Smooth muscle cell (in vitro differentiated cells): Measurements from ENCODE around the gene EPB41. TPM values are rescaled to one million over a fixed set of nuclear protein-coding genes. Genes with fewer than 3 reads are reported as not detected.

Experiments
- DNase-seq: peaks from one replicate; lab custom pipeline; 2025; ENCODE audit not compliant: unreplicated experiment; lab: John Stamatoyannopoulos, UW
- H2AFZ ChIP-seq: fragments of 200-600 bp; sonication (generic); 2 replicates; pipeline ENCODE4 v1.6.0; 2016; ENCODE audit warnings: antibody characterized with exemption, low read depth, mild to moderate bottlenecking
- H3F3A ChIP-seq: fragments of 200-600 bp; sonication (generic); 2 replicates; pipeline ENCODE4 v1.6.0; 2017; ENCODE audit warnings: antibody characterized with exemption, low read depth
- H3K27ac ChIP-seq: fragments of 200-600 bp; sonication (generic); 2 replicates; pipeline ENCODE4 v1.5.1; 2016; ENCODE audit warnings: low read depth, mild to moderate bottlenecking
- H3K27me3 ChIP-seq: fragments of 200-600 bp; sonication (generic); 2 replicates; pipeline ENCODE4 v1.6.1; 2016; ENCODE audit warnings: low read depth, mild to moderate bottlenecking
- H3K36me3 ChIP-seq: fragments of 200-600 bp; sonication (generic); 2 replicates; pipeline ENCODE4 v1.5.1; 2016; ENCODE audit warnings: low read depth
- H3K4me1 ChIP-seq: fragments of 200-600 bp; sonication (generic); 2 replicates; pipeline ENCODE4 v1.5.1; 2016; ENCODE audit warnings: low read depth
- H3K4me2 ChIP-seq: fragments of 200-600 bp; sonication (generic); 2 replicates; pipeline ENCODE4 v1.6.0; 2016; ENCODE audit warnings: mild to moderate bottlenecking
- H3K4me3 ChIP-seq: fragments of 200-600 bp; sonication (generic); 2 replicates; pipeline ENCODE4 v1.5.1; 2016; ENCODE audit warnings: mild to moderate bottlenecking
- H3K79me2 ChIP-seq: fragments of 200-600 bp; sonication (generic); 2 replicates; pipeline ENCODE4 v1.6.0; 2016; ENCODE audit warnings: low read depth, mild to moderate bottlenecking
- H3K9ac ChIP-seq: fragments of 200-600 bp; sonication (generic); 2 replicates; pipeline ENCODE4 v1.6.0; 2016; ENCODE audit warnings: low read depth
- H3K9me3 ChIP-seq: fragments of 200-600 bp; sonication (generic); replicated peaks from 2 replicates; pipeline ENCODE4 v1.5.1; 2016; ENCODE audit warnings: low read depth
- H4K20me1 ChIP-seq: fragments of 200-600 bp; sonication (generic); 2 replicates; pipeline ENCODE4 v1.6.0; 2016; ENCODE audit warnings: low read depth
- WGBS: methylation state at CpG from one replicate; pipeline ENCODE4 v1.1.7; 2016; ENCODE audit warnings: low lambda C conversion rate; 5-methylcytosine and 5-hydroxymethylcytosine counted together
- polyA plus RNA-seq: library from polyadenylated mRNA; unstranded; fragments of >200 nt; fragmentation: Nextera tagmentation; extraction: Ambion mirVana; gene quantifications from 2 replicates; pipeline ENCODE4 v1.2.1, GENCODE V29; 2016
- total RNA-seq: library from RNA; depleted of rRNA; stranded (reverse); fragments of >200 nt; gene quantifications from 2 replicates; pipeline ENCODE4 v1.2.3, GENCODE V29; 2014
- TF ChIP-seq, protein P1 (sequence below): fragments of 200-600 bp; sonication (generic); IDR thresholded peaks from 2 replicates; pipeline ENCODE4 v1.5.1; 2017; ENCODE audit warnings: borderline replicate concordance, mild to moderate bottlenecking, antibody characterized with exemption; ENCODE audit not compliant: insufficient read depth, poor library complexity, severe bottlenecking

EPB41 gene
- total and polyA plus RNA-seq, 2 experiments from 2014 or later: 4.7 to 20.2 TPM

DNA sequence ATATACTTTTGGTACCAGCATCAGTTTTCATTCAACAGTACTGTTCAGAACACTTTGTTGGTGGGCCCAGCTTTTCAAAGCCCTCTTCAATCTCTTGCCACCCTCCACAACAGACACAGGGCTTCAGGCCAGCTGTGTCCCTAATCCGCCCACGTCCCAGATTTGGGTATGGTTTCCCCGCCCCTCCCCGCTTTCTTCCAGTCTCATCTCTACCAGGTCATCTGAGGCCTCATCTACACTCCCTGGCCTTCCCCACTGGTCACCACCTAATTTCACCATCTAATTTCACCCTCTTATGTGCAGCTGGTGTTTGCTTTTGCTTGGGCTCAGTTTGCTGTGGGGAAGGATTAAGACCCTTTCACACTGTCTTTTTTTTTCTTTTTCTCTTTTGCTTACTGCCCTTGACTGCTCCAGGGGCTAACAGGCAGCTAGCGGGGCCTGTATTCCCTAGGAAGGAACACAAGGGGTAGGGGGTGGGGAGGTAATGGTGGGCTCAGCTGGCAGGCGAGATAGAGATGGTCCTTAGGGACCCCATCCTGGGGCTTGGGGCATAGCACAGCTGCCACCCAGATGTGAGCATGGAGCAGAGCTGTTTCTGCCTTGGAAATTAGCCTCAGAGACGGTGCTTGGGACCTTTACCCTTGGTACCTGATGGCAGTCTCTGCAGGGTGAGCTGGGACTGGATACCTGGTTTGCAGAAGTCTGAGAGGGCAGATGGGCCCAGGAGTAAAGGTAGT, 3.8 kb upstream of the EPB41 start:
- Histone ChIP-seq H4K20me1 (peaks cover 23% of the 10 kb centered on the region), H3F3A (peaks cover 7% of the 10 kb centered on the region), H3K4me1 (peaks cover 9% of the 10 kb centered on the region), H3K79me2 (no peaks in the 10 kb centered on the region), H3K4me3 (no peak overlapping the region), H3K27ac (no peak overlapping the region), H2AFZ (no peak overlapping the region), H3K36me3 (no peaks in the 10 kb centered on the region), H3K9ac (no peak overlapping the region), H3K4me2 (no peak overlapping the region), H3K27me3 (no peaks in the 10 kb centered on the region), H3K9me3 (no peaks in the 10 kb centered on the region)
- TF ChIP-seq, protein P1, sequence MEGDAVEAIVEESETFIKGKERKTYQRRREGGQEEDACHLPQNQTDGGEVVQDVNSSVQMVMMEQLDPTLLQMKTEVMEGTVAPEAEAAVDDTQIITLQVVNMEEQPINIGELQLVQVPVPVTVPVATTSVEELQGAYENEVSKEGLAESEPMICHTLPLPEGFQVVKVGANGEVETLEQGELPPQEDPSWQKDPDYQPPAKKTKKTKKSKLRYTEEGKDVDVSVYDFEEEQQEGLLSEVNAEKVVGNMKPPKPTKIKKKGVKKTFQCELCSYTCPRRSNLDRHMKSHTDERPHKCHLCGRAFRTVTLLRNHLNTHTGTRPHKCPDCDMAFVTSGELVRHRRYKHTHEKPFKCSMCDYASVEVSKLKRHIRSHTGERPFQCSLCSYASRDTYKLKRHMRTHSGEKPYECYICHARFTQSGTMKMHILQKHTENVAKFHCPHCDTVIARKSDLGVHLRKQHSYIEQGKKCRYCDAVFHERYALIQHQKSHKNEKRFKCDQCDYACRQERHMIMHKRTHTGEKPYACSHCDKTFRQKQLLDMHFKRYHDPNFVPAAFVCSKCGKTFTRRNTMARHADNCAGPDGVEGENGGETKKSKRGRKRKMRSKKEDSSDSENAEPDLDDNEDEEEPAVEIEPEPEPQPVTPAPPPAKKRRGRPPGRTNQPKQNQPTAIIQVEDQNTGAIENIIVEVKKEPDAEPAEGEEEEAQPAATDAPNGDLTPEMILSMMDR: no peak
- DNase-seq: no peak
- 89% methylated on average over 7 of the region's 7 CpGs for WGBS

DNA sequence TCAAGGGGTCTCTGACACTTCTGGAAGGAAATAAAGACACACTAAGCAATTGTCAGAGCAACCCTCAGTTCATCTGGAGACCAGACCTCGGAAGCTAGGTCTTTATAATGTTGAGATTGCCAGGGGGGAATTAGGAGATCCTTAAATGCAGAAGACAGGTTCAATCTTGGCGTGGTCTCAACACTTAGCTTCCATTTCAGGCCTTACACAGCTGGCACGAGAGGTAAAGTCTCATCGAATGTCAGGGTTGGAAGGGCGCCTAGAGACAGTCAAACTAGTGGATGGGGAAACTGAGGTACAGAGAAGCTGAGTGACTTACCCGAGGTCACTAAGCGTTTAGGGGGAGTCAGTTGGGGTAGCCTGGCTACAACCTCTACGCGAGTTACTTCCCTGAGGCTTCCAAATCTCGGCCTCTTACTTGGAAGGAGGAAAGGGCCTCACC, 562 bp upstream of the EPB41 start:
- Histone ChIP-seq H3K9ac (peak overlapping the region; percentile 1), H3K79me2 (peaks cover 12% of the 10 kb centered on the region), H2AFZ (peak overlapping the region; percentile 64), H3K4me1 (peaks cover 10% of the 10 kb centered on the region), H3F3A (peaks cover 7% of the 10 kb centered on the region), H3K27ac (no peak overlapping the region), H3K9me3 (no peaks in the 10 kb centered on the region), H4K20me1 (peaks cover 41% of the 10 kb centered on the region), H3K27me3 (no peaks in the 10 kb centered on the region), H3K4me3 (peak overlapping the region; percentile 74), H3K36me3 (no peaks in the 10 kb centered on the region), H3K4me2 (peak overlapping the region; percentile 88)
- TF ChIP-seq, protein P1: no peak
- 48% methylated on average over 10 of the region's 10 CpGs for WGBS
- no peak for DNase-seq

DNA sequence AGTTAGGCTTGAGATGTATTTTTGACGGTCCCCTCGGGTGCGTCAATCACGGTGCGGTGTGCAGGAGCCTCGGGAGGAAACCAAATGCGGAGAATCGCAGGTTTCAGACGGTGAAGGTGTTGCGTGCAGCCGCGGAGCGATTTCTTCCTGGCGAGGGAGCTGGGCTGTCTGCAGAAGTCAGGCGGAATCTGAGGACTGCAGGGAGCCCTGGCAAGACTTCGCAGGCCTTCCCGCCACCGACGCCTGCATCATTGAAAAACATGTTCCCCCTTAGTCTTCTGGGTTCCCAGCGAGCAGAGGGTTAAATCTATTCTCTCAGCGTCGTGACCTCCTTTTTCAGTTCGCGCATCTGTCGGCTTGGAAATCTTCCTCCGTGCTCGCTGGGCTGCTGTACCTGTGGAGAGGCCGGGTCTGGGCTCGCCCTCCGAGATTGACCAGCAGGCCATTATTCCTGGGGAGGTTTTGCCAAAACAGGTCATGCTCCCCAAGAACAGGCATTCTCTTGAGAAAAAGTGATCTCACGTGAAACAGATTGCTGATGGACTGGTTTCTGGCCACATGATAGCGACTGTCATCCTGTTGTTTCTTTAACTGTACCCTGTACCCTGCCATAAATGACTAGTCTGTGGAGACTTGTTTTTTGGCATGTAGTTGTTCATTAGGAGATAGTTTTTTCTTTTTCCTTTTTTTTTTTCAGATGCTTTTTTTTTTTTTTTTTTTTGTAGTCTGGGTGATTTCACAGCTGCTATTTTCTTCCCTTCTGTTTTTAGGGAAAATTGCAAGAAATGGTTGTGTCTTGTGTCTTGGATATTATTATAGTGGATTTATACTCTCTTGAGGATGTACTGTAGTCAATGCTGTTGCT, 894 bp downstream of the EPB41 start:
- DNase-seq: no peak
- Histone ChIP-seq H3K36me3 (no peaks in the 10 kb centered on the region), H3K9ac (peak overlapping the region; percentile 1), H3F3A (peaks cover 7% of the 10 kb centered on the region), H2AFZ (peak overlapping the region; percentile 76), H4K20me1 (peaks cover 37% of the 10 kb centered on the region), H3K4me2 (peak overlapping the region; percentile 88), H3K27me3 (no peaks in the 10 kb centered on the region), H3K27ac (no peak overlapping the region), H3K9me3 (no peaks in the 10 kb centered on the region), H3K4me3 (peak overlapping the region; percentile 74), H3K79me2 (peaks cover 22% of the 10 kb centered on the region), H3K4me1 (peaks cover 10% of the 10 kb centered on the region)
- TF ChIP-seq, protein P1: no peak
- WGBS: 1% methylated on average over 28 of the region's 32 CpGs
